Mesothelial cell of epicardium (in vitro differentiated cells): ENCODE measurements around the gene MMP19. TPM values are rescaled to one million over a fixed set of nuclear protein-coding genes. Genes with fewer than 3 reads are reported as not detected.

Experiments used
- DNase-seq, 2 experiments: peaks; one replicate each; pipeline ENCODE4 v3.0.0; 2021; ENCODE audit warnings: low spot score in 2 of 2; ENCODE audit not compliant: unreplicated experiment in 2 of 2
- H3K27ac Mint-ChIP-seq: 2 replicates; pipeline ENCODE4 v1.8.0; 2021; ENCODE audit warnings: mixed read lengths
- H3K27me3 Mint-ChIP-seq: 2 replicates; pipeline ENCODE4 v1.8.0; 2021; ENCODE audit warnings: low read depth, mixed read lengths
- H3K36me3 Mint-ChIP-seq: 2 replicates; pipeline ENCODE4 v1.8.0; 2021; ENCODE audit warnings: mixed read lengths
- H3K4me1 Mint-ChIP-seq: 2 replicates; pipeline ENCODE4 v1.8.0; 2021; ENCODE audit warnings: mixed read lengths
- H3K4me3 Mint-ChIP-seq: 2 replicates; pipeline ENCODE4 v1.8.0; 2021; ENCODE audit warnings: mild to moderate bottlenecking, moderate library complexity, mixed read lengths
- H3K9me3 Mint-ChIP-seq: 2 replicates; pipeline ENCODE4 v1.8.0; 2021; ENCODE audit warnings: mixed read lengths
- CTCF ChIP-seq: fragments of 200-600 bp; sonication (generic); IDR thresholded peaks from one replicate; pipeline ENCODE4 v1.5.0; 2021; ENCODE audit warnings: antibody characterized with exemption; ENCODE audit not compliant: unreplicated experiment
- total RNA-seq: library from RNA; stranded (reverse); gene quantifications from 3 replicates; pipeline ENCODE4 v1.2.1, GENCODE V29; 2021

The MMP19 gene
- total RNA-seq, result 3.1 to 3.3 TPM (median 3.3 TPM) in 3 replicates

GRCh38 chr12:55842681-55843429 lies at the start of gene MMP19:
MMP19 (minus strand) TSS chr12:55842936; CDS start chr12:55842830, 106 bp downstream.
- Mint-ChIP-seq H3K9me3 (no peaks in the 10 kb centered on the region), H3K4me1 (peaks cover 17% of the 10 kb centered on the region), H3K27me3 (no peaks in the 10 kb centered on the region), H3K36me3 (no peaks in the 10 kb centered on the region), H3K4me3 (peak within 1 kb of the TSS; percentile 50), H3K27ac (peak within 1 kb of the TSS; percentile 69)
- no peak for TF ChIP-seq CTCF
- DNase-seq, result no peak

DNA sequence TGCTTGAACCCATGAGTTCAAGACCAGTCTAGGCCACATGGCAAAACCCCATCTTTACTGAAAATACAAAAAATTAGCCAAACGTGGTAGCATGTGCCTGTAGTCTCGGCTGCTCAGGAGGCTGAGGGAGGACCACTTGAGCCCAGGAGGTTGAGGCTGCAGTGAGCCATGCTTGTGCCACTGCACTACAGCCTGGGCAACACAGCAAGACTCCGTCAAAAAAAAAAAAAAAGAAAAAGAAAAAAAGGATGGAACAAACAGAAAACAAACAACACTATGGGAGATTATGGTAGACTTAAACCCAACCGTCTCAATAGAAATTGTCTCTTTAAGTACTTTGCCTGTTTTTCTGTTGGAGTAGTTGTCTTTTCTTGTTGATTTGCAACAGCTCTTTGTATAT lies 48.6 kb upstream of the MMP19 start:
- Mint-ChIP-seq H3K36me3 (no peaks in the 10 kb centered on the region), H3K4me3 (no peak overlapping the region), H3K27ac (no peak overlapping the region), H3K9me3 (peaks cover 16% of the 10 kb centered on the region), H3K27me3 (no peaks in the 10 kb centered on the region), H3K4me1 (no peaks in the 10 kb centered on the region)
- no peak for DNase-seq
- TF ChIP-seq CTCF, result no peak

DNA sequence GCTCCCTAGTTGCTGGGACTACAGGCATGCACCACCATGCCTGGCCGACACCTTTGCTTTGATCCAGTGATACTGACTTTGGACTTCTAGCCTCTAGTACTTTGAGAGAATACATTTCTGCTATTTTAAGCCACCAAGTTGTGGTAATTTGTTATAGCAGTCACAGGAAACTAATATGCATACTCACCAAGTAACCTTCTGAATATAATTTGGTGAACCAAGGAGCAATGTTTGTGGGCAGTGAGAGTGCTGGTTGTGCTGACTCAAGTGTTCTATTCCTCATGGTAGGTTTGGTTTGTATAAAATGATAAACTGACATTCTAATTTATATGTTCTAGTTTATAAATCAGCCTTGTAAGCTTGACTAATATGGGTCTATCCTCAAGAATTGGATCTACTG lies 42.4 kb upstream of the MMP19 start:
- Mint-ChIP-seq H3K4me1 (no peaks in the 10 kb centered on the region), H3K4me3 (no peak overlapping the region), H3K27me3 (no peaks in the 10 kb centered on the region), H3K36me3 (no peaks in the 10 kb centered on the region), H3K9me3 (peaks cover 3% of the 10 kb centered on the region), H3K27ac (no peak overlapping the region)
- TF ChIP-seq CTCF, result no peak
- DNase-seq, result no peak

GRCh38 chr12:55877824-55878223 lies 35.1 kb upstream of the MMP19 start:
- Mint-ChIP-seq H3K27ac (no peak overlapping the region), H3K9me3 (peaks cover 9% of the 10 kb centered on the region), H3K4me3 (no peak overlapping the region), H3K4me1 (peaks cover 8% of the 10 kb centered on the region), H3K27me3 (no peaks in the 10 kb centered on the region), H3K36me3 (peaks cover 10% of the 10 kb centered on the region)
- no peak for DNase-seq
- no peak for TF ChIP-seq CTCF

GRCh38 chr12:55875704-55876467 lies 33.1 kb upstream of the MMP19 start:
- Mint-ChIP-seq H3K27me3 (no peaks in the 10 kb centered on the region), H3K4me3 (no peak overlapping the region), H3K36me3 (peaks cover 10% of the 10 kb centered on the region), H3K4me1 (peaks cover 8% of the 10 kb centered on the region), H3K27ac (peak overlapping the region; percentile 47), H3K9me3 (peaks cover 9% of the 10 kb centered on the region)
- TF ChIP-seq CTCF, result no peak
- no peak for DNase-seq
